Adrenal gland (tissue), 5 donors: ENCODE measurements around the gene ANKRD40CL.

Experiments
- POLR2A ChIP-seq, 2 donors: fragments of 450-650 bp; IDR thresholded peaks; one replicate each; pipeline ENCODE4 v1.6.1; 2017; ENCODE audit warnings: antibody characterized with exemption in 2 of 2, mild to moderate bottlenecking in 2 of 2, moderate library complexity in 1 of 2
- TF ChIP-seq, protein P1 (sequence below), 6 experiments: fragments of 450-650 bp in 4 of 6; fragments of 200-600 bp in 2 of 6; sonication (generic) in 1 of 6; IDR thresholded peaks; 1 replicate in 5 of 6; 2 replicates in 1 of 6; pipeline versions ENCODE4 v1.5.1 to v1.8.0; 2016 to 2021; ENCODE audit warnings: antibody characterized with exemption in 6 of 6, mild to moderate bottlenecking in 2 of 6, moderate library complexity in 1 of 6
- donor health status: DM: no; HTN: no; CAD: no.

DNA sequence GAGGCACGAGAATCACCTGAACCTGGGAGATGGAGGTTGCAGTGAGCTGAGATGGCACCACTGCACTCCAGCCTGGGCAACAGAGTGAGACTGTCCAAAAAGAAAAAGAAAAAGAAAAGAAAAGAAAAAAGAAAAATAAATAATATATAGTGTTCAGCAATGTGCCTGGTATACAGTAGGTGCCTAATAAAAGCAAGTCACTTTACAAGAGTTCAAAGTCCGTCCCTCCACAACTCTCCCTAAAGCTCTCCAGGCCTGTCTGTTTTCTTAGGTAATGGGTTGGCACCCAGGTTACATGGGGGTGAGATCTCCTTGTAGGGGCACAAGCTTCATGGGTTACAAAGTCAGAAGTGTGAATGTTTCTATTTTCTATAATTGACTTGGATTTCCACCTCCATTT, 16.6 kb upstream of the ANKRD40CL start:
- TF ChIP-seq, protein P1, sequence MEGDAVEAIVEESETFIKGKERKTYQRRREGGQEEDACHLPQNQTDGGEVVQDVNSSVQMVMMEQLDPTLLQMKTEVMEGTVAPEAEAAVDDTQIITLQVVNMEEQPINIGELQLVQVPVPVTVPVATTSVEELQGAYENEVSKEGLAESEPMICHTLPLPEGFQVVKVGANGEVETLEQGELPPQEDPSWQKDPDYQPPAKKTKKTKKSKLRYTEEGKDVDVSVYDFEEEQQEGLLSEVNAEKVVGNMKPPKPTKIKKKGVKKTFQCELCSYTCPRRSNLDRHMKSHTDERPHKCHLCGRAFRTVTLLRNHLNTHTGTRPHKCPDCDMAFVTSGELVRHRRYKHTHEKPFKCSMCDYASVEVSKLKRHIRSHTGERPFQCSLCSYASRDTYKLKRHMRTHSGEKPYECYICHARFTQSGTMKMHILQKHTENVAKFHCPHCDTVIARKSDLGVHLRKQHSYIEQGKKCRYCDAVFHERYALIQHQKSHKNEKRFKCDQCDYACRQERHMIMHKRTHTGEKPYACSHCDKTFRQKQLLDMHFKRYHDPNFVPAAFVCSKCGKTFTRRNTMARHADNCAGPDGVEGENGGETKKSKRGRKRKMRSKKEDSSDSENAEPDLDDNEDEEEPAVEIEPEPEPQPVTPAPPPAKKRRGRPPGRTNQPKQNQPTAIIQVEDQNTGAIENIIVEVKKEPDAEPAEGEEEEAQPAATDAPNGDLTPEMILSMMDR (IDR thresholded peaks at IDR 0.05): no peak
- no peak for TF ChIP-seq POLR2A (IDR thresholded peaks at IDR 0.05)
